ENCODE results near the gene CHD9. TPM values are rescaled to one million over a fixed set of nuclear protein-coding genes. Genes with fewer than 3 reads are reported as not detected.

The CHD9 gene
- total and polyA plus RNA-seq, 9 of the 15 experiments (the other 6 are each of a cell fraction or from before 2014, with no cell fraction given): 29.0 to 69.3 (median 40.6) TPM

DNA sequence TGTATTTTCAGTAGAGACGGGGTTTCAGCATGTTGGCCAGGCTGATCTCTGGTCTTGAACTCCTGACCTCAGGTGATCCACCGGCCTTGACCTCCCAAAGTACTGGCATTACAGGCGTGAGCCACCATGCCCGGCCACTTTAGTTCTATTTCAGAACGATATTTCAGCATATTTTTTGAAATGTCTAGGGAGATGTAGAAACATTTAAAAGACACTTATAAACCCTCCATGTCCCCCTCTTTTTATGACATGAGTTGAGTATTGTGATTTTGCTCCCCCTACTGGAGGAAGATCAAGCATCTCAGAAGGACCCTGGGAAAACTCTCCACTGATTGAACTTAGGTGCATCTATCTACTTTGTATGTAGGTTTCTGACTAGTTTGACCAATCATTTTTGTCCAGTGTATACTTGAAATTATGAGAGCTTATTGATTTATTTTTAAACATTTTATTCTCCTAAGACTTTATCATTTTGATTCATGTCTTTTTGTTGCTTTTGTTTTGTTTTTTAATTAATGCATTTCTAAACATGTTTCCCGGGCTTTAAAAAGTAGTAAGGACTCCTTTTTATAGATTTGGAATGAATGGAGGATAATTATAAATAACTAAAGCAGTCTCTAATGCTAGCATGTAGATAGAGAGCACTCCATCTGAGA, 105.1 kb downstream of the CHD9 start (continued):
- TF ChIP-seq, protein P1, sequence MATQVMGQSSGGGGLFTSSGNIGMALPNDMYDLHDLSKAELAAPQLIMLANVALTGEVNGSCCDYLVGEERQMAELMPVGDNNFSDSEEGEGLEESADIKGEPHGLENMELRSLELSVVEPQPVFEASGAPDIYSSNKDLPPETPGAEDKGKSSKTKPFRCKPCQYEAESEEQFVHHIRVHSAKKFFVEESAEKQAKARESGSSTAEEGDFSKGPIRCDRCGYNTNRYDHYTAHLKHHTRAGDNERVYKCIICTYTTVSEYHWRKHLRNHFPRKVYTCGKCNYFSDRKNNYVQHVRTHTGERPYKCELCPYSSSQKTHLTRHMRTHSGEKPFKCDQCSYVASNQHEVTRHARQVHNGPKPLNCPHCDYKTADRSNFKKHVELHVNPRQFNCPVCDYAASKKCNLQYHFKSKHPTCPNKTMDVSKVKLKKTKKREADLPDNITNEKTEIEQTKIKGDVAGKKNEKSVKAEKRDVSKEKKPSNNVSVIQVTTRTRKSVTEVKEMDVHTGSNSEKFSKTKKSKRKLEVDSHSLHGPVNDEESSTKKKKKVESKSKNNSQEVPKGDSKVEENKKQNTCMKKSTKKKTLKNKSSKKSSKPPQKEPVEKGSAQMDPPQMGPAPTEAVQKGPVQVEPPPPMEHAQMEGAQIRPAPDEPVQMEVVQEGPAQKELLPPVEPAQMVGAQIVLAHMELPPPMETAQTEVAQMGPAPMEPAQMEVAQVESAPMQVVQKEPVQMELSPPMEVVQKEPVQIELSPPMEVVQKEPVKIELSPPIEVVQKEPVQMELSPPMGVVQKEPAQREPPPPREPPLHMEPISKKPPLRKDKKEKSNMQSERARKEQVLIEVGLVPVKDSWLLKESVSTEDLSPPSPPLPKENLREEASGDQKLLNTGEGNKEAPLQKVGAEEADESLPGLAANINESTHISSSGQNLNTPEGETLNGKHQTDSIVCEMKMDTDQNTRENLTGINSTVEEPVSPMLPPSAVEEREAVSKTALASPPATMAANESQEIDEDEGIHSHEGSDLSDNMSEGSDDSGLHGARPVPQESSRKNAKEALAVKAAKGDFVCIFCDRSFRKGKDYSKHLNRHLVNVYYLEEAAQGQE (IDR thresholded peaks at IDR 0.05; ENCODE audit: borderline replicate concordance): peak; percentile 48; the same call in 1 of the 2 replicates
- TF ChIP-seq, protein P1 (CRISPR knock-in tag; IDR thresholded peaks at IDR 0.05; ENCODE audit: low read depth): no peak
- TF ChIP-seq, protein P2, sequence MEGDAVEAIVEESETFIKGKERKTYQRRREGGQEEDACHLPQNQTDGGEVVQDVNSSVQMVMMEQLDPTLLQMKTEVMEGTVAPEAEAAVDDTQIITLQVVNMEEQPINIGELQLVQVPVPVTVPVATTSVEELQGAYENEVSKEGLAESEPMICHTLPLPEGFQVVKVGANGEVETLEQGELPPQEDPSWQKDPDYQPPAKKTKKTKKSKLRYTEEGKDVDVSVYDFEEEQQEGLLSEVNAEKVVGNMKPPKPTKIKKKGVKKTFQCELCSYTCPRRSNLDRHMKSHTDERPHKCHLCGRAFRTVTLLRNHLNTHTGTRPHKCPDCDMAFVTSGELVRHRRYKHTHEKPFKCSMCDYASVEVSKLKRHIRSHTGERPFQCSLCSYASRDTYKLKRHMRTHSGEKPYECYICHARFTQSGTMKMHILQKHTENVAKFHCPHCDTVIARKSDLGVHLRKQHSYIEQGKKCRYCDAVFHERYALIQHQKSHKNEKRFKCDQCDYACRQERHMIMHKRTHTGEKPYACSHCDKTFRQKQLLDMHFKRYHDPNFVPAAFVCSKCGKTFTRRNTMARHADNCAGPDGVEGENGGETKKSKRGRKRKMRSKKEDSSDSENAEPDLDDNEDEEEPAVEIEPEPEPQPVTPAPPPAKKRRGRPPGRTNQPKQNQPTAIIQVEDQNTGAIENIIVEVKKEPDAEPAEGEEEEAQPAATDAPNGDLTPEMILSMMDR (IDR thresholded peaks at IDR 0.05 in 2 of 3, conservative IDR thresholded peaks at IDR 0.05 in 1 of 3; ENCODE audit: insufficient read depth in 2 of 3, low read depth in 1 of 3, low read length in 3 of 3): peak; percentile 37 to 75 (median 64); a peak in 5 of 6 replicates
- TF ChIP-seq, protein P3, sequence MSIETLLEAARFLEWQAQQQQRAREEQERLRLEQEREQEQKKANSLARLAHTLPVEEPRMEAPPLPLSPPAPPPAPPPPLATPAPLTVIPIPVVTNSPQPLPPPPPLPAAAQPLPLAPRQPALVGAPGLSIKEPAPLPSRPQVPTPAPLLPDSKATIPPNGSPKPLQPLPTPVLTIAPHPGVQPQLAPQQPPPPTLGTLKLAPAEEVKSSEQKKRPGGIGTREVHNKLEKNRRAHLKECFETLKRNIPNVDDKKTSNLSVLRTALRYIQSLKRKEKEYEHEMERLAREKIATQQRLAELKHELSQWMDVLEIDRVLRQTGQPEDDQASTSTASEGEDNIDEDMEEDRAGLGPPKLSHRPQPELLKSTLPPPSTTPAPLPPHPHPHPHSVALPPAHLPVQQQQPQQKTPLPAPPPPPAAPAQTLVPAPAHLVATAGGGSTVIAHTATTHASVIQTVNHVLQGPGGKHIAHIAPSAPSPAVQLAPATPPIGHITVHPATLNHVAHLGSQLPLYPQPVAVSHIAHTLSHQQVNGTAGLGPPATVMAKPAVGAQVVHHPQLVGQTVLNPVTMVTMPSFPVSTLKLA (conservative IDR thresholded peaks at IDR 0.05): 0 out of 4 replicates have a peak, but pooled peaks of 1 of the 2 experiments have one; percentile 37
- TF ChIP-seq SMARCA4 (IDR thresholded peaks at IDR 0.05) (0 out of 2 replicates have a peak, but pooled peaks have one; percentile 27), LARP7 (IDR thresholded peaks at IDR 0.05) (no peak), KLF16 (IDR thresholded peaks at IDR 0.05) (0 out of 2 replicates have a peak, but pooled peaks have one; percentile 11)
